ENCODE results near the gene WDR37.

DNA sequence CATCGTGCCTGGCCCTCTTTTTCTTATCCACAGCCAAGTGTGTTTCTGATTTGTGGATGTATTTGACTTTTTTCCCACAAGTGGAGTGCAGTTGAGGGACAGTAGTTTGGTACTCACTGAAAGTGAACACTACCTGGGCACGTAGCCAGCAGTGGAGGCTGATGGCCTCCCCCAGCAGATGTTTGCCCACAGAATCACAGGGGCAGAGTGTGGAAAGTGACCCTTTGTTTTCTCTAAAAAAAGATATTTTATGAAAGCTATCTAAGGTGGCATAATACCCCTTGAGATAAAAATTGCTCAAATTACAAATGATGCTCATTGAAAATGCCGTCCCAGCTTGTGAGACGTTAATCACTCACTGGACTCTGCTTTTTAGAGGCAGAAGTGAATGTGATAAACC is 29.1 kb downstream of the WDR37 start:
- no peak for TF ChIP-seq POLR2A (IDR thresholded peaks at IDR 0.05; ENCODE audit: low read depth, low read length)
- TF ChIP-seq POLR2AphosphoS5 (IDR thresholded peaks at IDR 0.05; ENCODE audit: low read depth, low read length) = no peak
- TF ChIP-seq PAX5 (IDR thresholded peaks at IDR 0.05; ENCODE audit: insufficient read depth, low read length, severe bottlenecking) = no peak
- TF ChIP-seq TAF1 (IDR thresholded peaks at IDR 0.05; ENCODE audit: low read depth, low read length) = no peak
- no peak for TF ChIP-seq SPI1 (IDR thresholded peaks at IDR 0.05; ENCODE audit: low read depth, low read length)
- no peak for TF ChIP-seq POU2F2 (IDR thresholded peaks at IDR 0.05; ENCODE audit: low read depth, low read length)
